Testis (tissue), 2 donors: ENCODE results near the gene GALNT9.

Experiments
- CTCF ChIP-seq, 3 experiments: fragments of 450-650 bp in 2 of 3; fragments of 200-600 bp in 1 of 3; sonication (generic) in 1 of 3; IDR thresholded peaks; one replicate each; pipeline ENCODE4 v1.5.1; 2016 to 2019; ENCODE audit warnings: antibody characterized with exemption in 3 of 3, mild to moderate bottlenecking in 2 of 3, moderate library complexity in 1 of 3
- POLR2A ChIP-seq: fragments of 450-650 bp; IDR thresholded peaks from one replicate; pipeline ENCODE4 v1.6.1; 2017; ENCODE audit warnings: antibody characterized with exemption, mild to moderate bottlenecking, moderate library complexity

GRCh38 chr12:132266370-132266769, 63.0 kb downstream of the GALNT9 start:
- TF ChIP-seq CTCF (IDR thresholded peaks at IDR 0.05) (no peak), POLR2A (no peak)
